GM21447 (cell line): ENCODE data around the gene CDC42EP4.
"Not testable (repeated sequence)": the region's sequence is repeated elsewhere in the genome, so short reads cannot be mapped to it uniquely, and the experiment has no call there.

Experiments used
- ATAC-seq: cut with Tn5 transposase; IDR thresholded peaks from one replicate; pipeline ENCODE4 v1.9.1; 2021; ENCODE audit not compliant: unreplicated experiment

Gene CDC42EP4

GRCh38 chr17:73343168-73343634 is 31.4 kb upstream of the CDC42EP4 start:
- no peak for ATAC-seq

- no peak for ATAC-seq
Observed at GRCh38 chr17:73342541-73343167, 30.9 kb upstream of the CDC42EP4 start.

- no peak for ATAC-seq
Observed at GRCh38 chr17:73342050-73342522, 30.3 kb upstream of the CDC42EP4 start.

- no peak for ATAC-seq
Observed at GRCh38 chr17:73341350-73342049, 29.7 kb upstream of the CDC42EP4 start.

- no peak for ATAC-seq
Observed at GRCh38 chr17:73340093-73340596, 28.3 kb upstream of the CDC42EP4 start.

- ATAC-seq, result no peak
Observed at GRCh38 chr17:73338566-73339197, 26.9 kb upstream of the CDC42EP4 start.

GRCh38 chr17:73338050-73338521 is 26.3 kb upstream of the CDC42EP4 start:
- no peak for ATAC-seq

GRCh38 chr17:73337330-73337710 is 25.5 kb upstream of the CDC42EP4 start:
- ATAC-seq, result no peak

- ATAC-seq, result no peak
Observed at GRCh38 chr17:73336408-73337329, 24.9 kb upstream of the CDC42EP4 start.

GRCh38 chr17:73335591-73336407 is 24.0 kb upstream of the CDC42EP4 start:
- no peak for ATAC-seq

GRCh38 chr17:73334771-73335513 is 23.1 kb upstream of the CDC42EP4 start:
- no peak for ATAC-seq

GRCh38 chr17:73333445-73333844 is 21.6 kb upstream of the CDC42EP4 start:
- not testable (repeated sequence) for ATAC-seq

GRCh38 chr17:73331060-73331459 is 19.3 kb upstream of the CDC42EP4 start:
- no peak for ATAC-seq

- no peak for ATAC-seq
Observed at GRCh38 chr17:73327676-73328075, 15.9 kb upstream of the CDC42EP4 start.

- ATAC-seq, result no peak
Observed at GRCh38 chr17:73325527-73325842, 13.7 kb upstream of the CDC42EP4 start.

- ATAC-seq, result no peak
Observed at GRCh38 chr17:73324711-73325526, 13.1 kb upstream of the CDC42EP4 start.

- no peak for ATAC-seq
Observed at GRCh38 chr17:73324160-73324475, 12.3 kb upstream of the CDC42EP4 start.

- ATAC-seq, result no peak
Observed at GRCh38 chr17:73323409-73324159, 11.8 kb upstream of the CDC42EP4 start.
